Loucy (cell line): ENCODE results near the gene TMTC2.

Source experiments
- H2AFZ ChIP-seq: fragments of 200-600 bp; sonication (generic); 2 replicates; pipeline ENCODE4 v1.6.0; 2016; ENCODE audit warnings: antibody characterized with exemption, mild to moderate bottlenecking, low read length, moderate library complexity
- H3F3A ChIP-seq: fragments of 200-600 bp; 2 replicates; pipeline ENCODE4 v1.6.0; 2016; ENCODE audit warnings: antibody characterized with exemption, low read depth, mild to moderate bottlenecking
- H3K27me3 ChIP-seq: fragments of 200-600 bp; sonication (generic); 2 replicates; pipeline ENCODE4 v1.6.1; 2014; ENCODE audit warnings: low read length, mild to moderate bottlenecking; ENCODE audit not compliant: insufficient read depth, poor library complexity, severe bottlenecking
- H3K36me3 ChIP-seq: fragments of 200-600 bp; sonication (generic); 2 replicates; pipeline ENCODE4 v1.6.1; 2016; ENCODE audit warnings: low read length; ENCODE audit not compliant: insufficient read depth
- H3K4me1 ChIP-seq: fragments of 200-600 bp; sonication (generic); 2 replicates; pipeline ENCODE4 v1.5.1; 2014; ENCODE audit warnings: low read length, mild to moderate bottlenecking; ENCODE audit not compliant: insufficient read depth, poor library complexity, severe bottlenecking
- H3K4me2 ChIP-seq: fragments of 200-600 bp; sonication (generic); 2 replicates; pipeline ENCODE4 v1.6.0; 2014; ENCODE audit warnings: antibody characterized with exemption, low read length, low read depth, mild to moderate bottlenecking; ENCODE audit not compliant: poor library complexity, severe bottlenecking
- H3K4me3 ChIP-seq: fragments of 200-600 bp; sonication (generic); 2 replicates; pipeline ENCODE4 v1.5.1; 2014; ENCODE audit warnings: low read length, mild to moderate bottlenecking, mixed read lengths; ENCODE audit not compliant: poor library complexity, severe bottlenecking
- H3K79me2 ChIP-seq: fragments of 200-600 bp; sonication (generic); 2 replicates; pipeline ENCODE4 v1.6.1; 2014; ENCODE audit warnings: low read length; ENCODE audit not compliant: insufficient read depth
- H3K9ac ChIP-seq: fragments of 200-600 bp; sonication (generic); 2 replicates; pipeline ENCODE4 v1.6.0; 2014; ENCODE audit warnings: mild to moderate bottlenecking, low read depth, low read length, moderate library complexity; ENCODE audit not compliant: poor library complexity, severe bottlenecking
- H3K9me2 ChIP-seq: fragments of 200-600 bp; sonication (generic); replicated peaks from 2 replicates; pipeline ENCODE4 v1.6.1; 2016; ENCODE audit warnings: low read depth, low read length, mixed read lengths
- H3K9me3 ChIP-seq: fragments of 200-600 bp; sonication (generic); 2 replicates; pipeline ENCODE4 v1.6.1; 2014; ENCODE audit warnings: mild to moderate bottlenecking, antibody characterized with exemption, low read length, low read depth; ENCODE audit not compliant: insufficient read depth
- H4K20me1 ChIP-seq: fragments of 200-600 bp; sonication (generic); 2 replicates; pipeline ENCODE4 v1.6.0; 2014; ENCODE audit warnings: antibody characterized with exemption, low read length, mild to moderate bottlenecking; ENCODE audit not compliant: insufficient read depth, poor library complexity, severe bottlenecking
- EZH2phosphoT487 ChIP-seq: fragments of 200-600 bp; IDR thresholded peaks from 2 replicates; pipeline ENCODE4 v1.6.1; 2018; ENCODE audit warnings: antibody characterized with exemption, mild to moderate bottlenecking, moderate library complexity, borderline replicate concordance
- TF ChIP-seq, protein P1 (sequence below): fragments of 200-600 bp; sonication (generic); conservative IDR thresholded peaks from 2 replicates; pipeline ENCODE4 v1.5.1; 2014; ENCODE audit warnings: mild to moderate bottlenecking, antibody characterized with exemption, low read length

Gene TMTC2

DNA sequence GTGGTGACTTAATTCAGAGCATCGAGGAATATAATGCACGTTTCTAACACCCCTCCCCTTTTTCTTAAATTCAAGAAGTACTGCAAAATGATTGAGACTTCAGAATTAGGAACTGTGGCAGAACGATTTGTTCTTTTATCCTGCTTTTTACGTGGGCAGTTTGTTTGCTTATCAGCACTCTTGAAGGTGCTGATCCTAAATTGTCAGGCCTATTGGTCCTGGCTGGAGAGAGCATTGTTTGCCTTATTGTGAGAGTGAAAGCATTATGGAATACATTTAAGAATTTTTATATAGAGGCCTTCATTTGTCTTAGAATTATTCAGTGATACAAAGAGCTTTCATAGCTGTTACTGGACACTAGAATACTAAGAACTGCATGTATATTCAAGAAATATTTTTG is 59.1 kb downstream of the TMTC2 start:
- H3K4me3 ChIP-seq = no peak overlapping the region

DNA sequence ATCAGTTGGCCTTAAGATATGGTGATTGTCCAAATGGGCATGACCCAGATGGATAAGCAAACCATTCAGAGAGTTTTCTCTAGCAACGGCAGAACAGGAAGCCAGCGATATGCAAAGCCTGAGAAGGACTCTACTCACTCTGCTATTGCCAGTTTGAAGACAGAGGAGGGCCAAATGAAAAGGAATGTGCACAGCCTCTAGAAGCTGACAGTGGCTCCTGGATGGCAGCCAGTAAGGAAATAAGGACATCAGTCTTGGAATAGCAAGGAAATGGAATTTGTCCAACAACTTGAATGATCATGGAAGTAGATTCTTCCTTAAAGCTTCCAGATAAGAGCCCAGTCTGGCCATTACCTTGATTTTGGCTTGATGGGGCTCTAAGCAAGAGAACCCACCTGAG is 60.0 kb downstream of the TMTC2 start:
- Histone ChIP-seq H3K4me1 (no peaks in the 10 kb centered on the region), H3K27me3 (no peaks in the 10 kb centered on the region), H3K79me2 (no peaks in the 10 kb centered on the region), H3K9me3 (no peaks in the 10 kb centered on the region), H2AFZ (no peak overlapping the region), H3K4me3 (no peak overlapping the region), H3K9me2 (no peaks in the 10 kb centered on the region), H3K4me2 (no peak overlapping the region), H3K9ac (no peak overlapping the region), H3K36me3 (no peaks in the 10 kb centered on the region), H3F3A (no peaks in the 10 kb centered on the region), H4K20me1 (no peaks in the 10 kb centered on the region)
- no peak for TF ChIP-seq EZH2phosphoT487
- TF ChIP-seq, protein P1, sequence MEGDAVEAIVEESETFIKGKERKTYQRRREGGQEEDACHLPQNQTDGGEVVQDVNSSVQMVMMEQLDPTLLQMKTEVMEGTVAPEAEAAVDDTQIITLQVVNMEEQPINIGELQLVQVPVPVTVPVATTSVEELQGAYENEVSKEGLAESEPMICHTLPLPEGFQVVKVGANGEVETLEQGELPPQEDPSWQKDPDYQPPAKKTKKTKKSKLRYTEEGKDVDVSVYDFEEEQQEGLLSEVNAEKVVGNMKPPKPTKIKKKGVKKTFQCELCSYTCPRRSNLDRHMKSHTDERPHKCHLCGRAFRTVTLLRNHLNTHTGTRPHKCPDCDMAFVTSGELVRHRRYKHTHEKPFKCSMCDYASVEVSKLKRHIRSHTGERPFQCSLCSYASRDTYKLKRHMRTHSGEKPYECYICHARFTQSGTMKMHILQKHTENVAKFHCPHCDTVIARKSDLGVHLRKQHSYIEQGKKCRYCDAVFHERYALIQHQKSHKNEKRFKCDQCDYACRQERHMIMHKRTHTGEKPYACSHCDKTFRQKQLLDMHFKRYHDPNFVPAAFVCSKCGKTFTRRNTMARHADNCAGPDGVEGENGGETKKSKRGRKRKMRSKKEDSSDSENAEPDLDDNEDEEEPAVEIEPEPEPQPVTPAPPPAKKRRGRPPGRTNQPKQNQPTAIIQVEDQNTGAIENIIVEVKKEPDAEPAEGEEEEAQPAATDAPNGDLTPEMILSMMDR = no peak

More for the DNA sequence above, 59.1 kb downstream of the TMTC2 start:
- Histone ChIP-seq H3K9me3 (no peaks in the 10 kb centered on the region), H3K9ac (no peak overlapping the region), H3K4me2 (no peak overlapping the region), H3K9me2 (no peaks in the 10 kb centered on the region), H3K27me3 (no peaks in the 10 kb centered on the region), H3K4me1 (no peaks in the 10 kb centered on the region), H4K20me1 (no peaks in the 10 kb centered on the region), H2AFZ (no peak overlapping the region), H3F3A (no peaks in the 10 kb centered on the region), H3K36me3 (no peaks in the 10 kb centered on the region), H3K79me2 (no peaks in the 10 kb centered on the region)
- no peak for TF ChIP-seq EZH2phosphoT487
- TF ChIP-seq, protein P1 = no peak

DNA sequence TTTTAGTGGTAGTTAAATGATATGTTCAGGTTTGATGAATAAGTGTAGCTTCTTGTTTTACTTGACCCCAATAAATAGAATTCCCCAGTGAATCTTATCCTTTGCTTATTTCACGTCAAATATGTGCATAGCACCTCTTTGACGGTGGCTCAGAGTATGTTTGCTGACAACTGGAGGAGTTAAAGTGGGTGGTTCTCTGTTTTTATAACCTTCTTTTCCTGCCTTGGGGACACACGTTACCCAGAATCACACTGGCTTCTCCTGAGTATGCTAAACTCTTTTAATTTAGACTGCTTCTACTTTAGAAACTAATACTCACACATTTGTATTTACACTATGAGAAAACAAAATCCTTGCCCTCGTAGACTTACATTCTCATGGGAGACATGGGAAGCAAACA is 62.3 kb downstream of the TMTC2 start:
- Histone ChIP-seq H3K36me3 (no peaks in the 10 kb centered on the region), H3K9me2 (no peaks in the 10 kb centered on the region), H3K4me3 (no peak overlapping the region), H3K27me3 (no peaks in the 10 kb centered on the region), H2AFZ (no peak overlapping the region), H3K9me3 (no peaks in the 10 kb centered on the region), H4K20me1 (no peaks in the 10 kb centered on the region), H3K79me2 (no peaks in the 10 kb centered on the region), H3F3A (0 out of 2 replicates have a peak, but pooled peaks cover 3% of the 10 kb centered on the region), H3K9ac (no peak overlapping the region), H3K4me1 (peaks cover 17% of the 10 kb centered on the region), H3K4me2 (no peak overlapping the region)
- TF ChIP-seq EZH2phosphoT487 = no peak
- TF ChIP-seq, protein P1 = no peak
